ENCODE data around the gene HSF4.

HSF4 gene

GRCh38 chr16:67150047-67150832, 14.3 kb upstream of the HSF4 start:
- peak; percentile 49 for DNase-seq (ENCODE audit: low read depth)

- no peak for DNase-seq (ENCODE audit: low read depth)
Observed at GRCh38 chr16:67150833-67151396, 13.6 kb upstream of the HSF4 start, which contains the start of gene B3GNT9. Gene B3GNT9 (minus strand): TSS chr16:67150998. CDS start chr16:67150485, 513 bp downstream.

GRCh38 chr16:67151431-67152097, 13.0 kb upstream of the HSF4 start:
- no peak for DNase-seq (ENCODE audit: low read depth)

GRCh38 chr16:67154578-67155294, 9.8 kb upstream of the HSF4 start:
- DNase-seq (ENCODE audit: low read depth), result no peak

GRCh38 chr16:67155295-67156142, 9.0 kb upstream of the HSF4 start:
- DNase-seq (ENCODE audit: low read depth), result peak; percentile 76

DNA sequence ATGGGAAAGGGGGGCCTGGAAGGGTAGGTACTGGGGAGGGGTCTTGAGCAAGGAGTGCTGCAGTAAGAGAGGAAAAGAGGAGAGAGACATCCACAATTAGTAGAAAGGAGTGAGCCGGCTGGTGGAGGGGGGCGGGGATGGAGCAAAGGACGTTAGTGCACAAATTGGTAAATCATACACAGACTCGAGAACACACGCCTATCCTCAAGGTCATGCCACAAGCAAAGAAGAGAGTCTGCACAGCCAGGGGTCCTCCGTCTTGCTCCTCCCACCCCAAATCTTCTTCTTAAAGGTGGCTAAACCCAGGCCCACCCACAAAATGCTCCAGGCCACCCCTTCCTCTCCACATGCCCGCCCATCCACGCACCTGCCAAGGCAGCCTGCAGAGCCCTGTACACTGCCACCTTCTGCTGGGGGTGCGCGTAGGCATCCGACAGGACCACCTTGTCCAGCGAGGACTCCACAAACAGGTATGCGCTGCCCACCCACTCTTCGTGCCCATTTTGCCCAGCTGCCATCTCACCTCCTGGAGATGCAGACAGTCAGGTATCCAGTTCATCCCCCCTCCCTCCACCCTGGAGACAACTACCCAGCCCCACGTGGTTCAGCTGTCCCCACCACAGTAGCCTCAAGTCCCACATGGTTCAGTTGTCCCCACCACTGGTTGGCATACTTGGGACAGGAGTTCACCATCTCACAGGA, 8.3 kb upstream of the HSF4 start:
- no peak for DNase-seq (ENCODE audit: low read depth)

- no peak for DNase-seq (ENCODE audit: low read depth)
Observed at GRCh38 chr16:67157106-67157748, 7.3 kb upstream of the HSF4 start.

GRCh38 chr16:67157892-67158635, 6.5 kb upstream of the HSF4 start:
- no peak for DNase-seq (ENCODE audit: low read depth)

GRCh38 chr16:67158637-67159600, 5.6 kb upstream of the HSF4 start:
- DNase-seq (ENCODE audit: low read depth), result peak; percentile 76

GRCh38 chr16:67161595-67162058, 2.9 kb upstream of the HSF4 start:
- DNase-seq (ENCODE audit: low read depth), result no peak

DNA sequence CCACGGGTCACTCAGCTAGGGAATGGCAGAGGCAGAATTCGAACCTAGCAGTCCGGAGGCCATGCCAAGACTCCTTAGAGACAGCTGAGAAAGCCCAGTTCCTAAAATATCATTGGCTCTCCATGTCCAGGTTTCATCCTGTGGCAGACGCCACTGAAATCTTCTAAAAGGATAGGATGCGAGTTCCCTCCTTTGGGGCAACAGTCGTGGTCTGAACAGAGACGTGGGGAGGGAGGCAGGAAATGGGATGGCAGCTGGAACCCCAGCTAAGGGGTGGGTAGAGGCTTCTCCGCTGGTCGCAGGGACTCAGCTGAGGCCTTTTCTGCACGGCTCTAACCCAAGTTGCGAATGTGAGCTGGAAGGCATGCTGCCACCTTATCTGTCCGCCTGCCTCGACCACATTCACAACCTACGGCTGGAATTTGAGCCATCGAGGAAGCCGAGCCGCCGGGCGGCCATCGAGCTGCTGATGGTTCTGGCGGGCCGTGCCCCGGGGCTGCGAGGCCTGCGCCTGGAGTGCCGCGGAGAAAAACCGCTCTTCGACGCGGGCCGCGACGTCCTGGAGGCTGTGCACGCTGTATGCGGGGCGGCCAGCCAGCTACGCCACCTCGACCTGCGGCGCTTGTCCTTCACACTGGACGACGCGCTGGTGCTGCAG, 1.9 kb upstream of the HSF4 start:
- DNase-seq (ENCODE audit: low read depth), result no peak

GRCh38 chr16:67163164-67163998, 1.2 kb upstream of the HSF4 start:
- no peak for DNase-seq (ENCODE audit: low read depth)

- DNase-seq (ENCODE audit: low read depth), result no peak
Observed at GRCh38 chr16:67163999-67164558, 466 bp upstream of the HSF4 start.

GRCh38 chr16:67165121-67166078, 855 bp downstream of the HSF4 start:
- DNase-seq (ENCODE audit: low read depth), result no peak

DNA sequence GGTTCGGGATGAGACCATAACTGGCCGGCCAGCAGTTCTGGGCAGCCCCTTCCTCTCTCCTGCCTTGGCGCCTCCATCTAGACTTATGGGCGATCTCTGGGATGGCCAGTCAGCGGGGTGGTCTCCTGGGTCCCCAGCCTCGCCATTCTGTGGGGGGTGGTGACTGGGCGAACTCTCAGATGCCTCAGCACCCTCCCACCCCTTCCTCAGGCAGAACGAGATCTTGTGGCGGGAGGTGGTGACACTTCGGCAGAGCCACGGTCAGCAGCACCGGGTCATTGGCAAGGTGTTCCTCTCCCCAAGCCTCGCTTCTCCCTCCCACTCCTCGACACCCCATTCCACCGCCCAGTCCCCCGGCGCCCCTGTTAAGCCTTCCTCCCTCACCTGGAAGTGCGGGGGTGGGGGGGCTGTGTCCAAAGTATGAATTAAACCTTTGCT, 1.6 kb downstream of the HSF4 start:
- DNase-seq (ENCODE audit: low read depth), result no peak
